Neuronal stem cell (in vitro differentiated cells): ENCODE measurements around the gene SERPINA6. TPM values are rescaled to one million over a fixed set of nuclear protein-coding genes. Genes with fewer than 3 reads are reported as not detected.

Source experiments
- DNase-seq: peaks from one replicate; pipeline ENCODE4 v3.0.0-alpha.2; 2013; ENCODE audit warnings: low spot score
- H2AFZ ChIP-seq: one replicate; pipeline ENCODE4 v1.6.1; 2013; ENCODE audit warnings: mild to moderate bottlenecking, low read length, inconsistent platforms
- H2AK5ac ChIP-seq: 2 replicates; pipeline ENCODE4 v1.6.1; 2013; ENCODE audit warnings: low read depth, mild to moderate bottlenecking, inconsistent platforms, low read length, moderate library complexity, mixed read lengths
- H2BK120ac ChIP-seq: 2 replicates; pipeline ENCODE4 v1.6.1; 2013; ENCODE audit warnings: low read depth, mild to moderate bottlenecking, inconsistent platforms, low read length, moderate library complexity, mixed read lengths
- H2BK12ac ChIP-seq: one replicate; pipeline ENCODE4 v1.6.1; 2013; ENCODE audit warnings: low read length, inconsistent platforms
- H2BK15ac ChIP-seq: 2 replicates; pipeline ENCODE4 v1.6.1; 2013; ENCODE audit warnings: mild to moderate bottlenecking, low read length, inconsistent platforms, mixed read lengths
- H2BK5ac ChIP-seq: one replicate; pipeline ENCODE4 v1.6.1; 2013; ENCODE audit warnings: inconsistent platforms, mild to moderate bottlenecking, low read length, moderate library complexity
- H3K14ac ChIP-seq: one replicate; pipeline ENCODE4 v1.6.1; 2013; ENCODE audit warnings: low read length, inconsistent platforms
- H3K18ac ChIP-seq: 2 replicates; pipeline ENCODE4 v1.6.1; 2013; ENCODE audit warnings: low read length, inconsistent platforms
- H3K23ac ChIP-seq: 2 replicates; pipeline ENCODE4 v1.6.1; 2013; ENCODE audit warnings: low read depth, mild to moderate bottlenecking, mixed read lengths, low read length, inconsistent platforms; ENCODE audit not compliant: poor library complexity
- H3K27ac ChIP-seq: replicated peaks from 3 replicates; pipeline ENCODE4 v1.5.1; 2013; ENCODE audit warnings: low read length, inconsistent platforms
- H3K27me3 ChIP-seq, 3 experiments: 2 replicates each; pipeline ENCODE4 v1.6.1; 2013; ENCODE audit warnings: low read length in 3 of 3, mild to moderate bottlenecking in 2 of 3, inconsistent platforms in 1 of 3, low read depth in 1 of 3, mixed read lengths in 1 of 3, moderate library complexity in 1 of 3; ENCODE audit not compliant: control insufficient read depth in 3 of 3, insufficient read depth in 3 of 3
- H3K36me3 ChIP-seq, 2 donors: replicated peaks in 1 of 2; 2 replicates each; pipeline ENCODE4 v1.6.1; 2013; ENCODE audit warnings: low read length in 2 of 2; ENCODE audit not compliant: control insufficient read depth in 2 of 2, insufficient read depth in 2 of 2
- H3K4ac ChIP-seq: 2 replicates; pipeline ENCODE4 v1.6.1; 2013; ENCODE audit warnings: inconsistent platforms, mild to moderate bottlenecking, low read length, moderate library complexity
- H3K4me1 ChIP-seq, 2 donors: 1 replicate in 1 of 2; 2 replicates in 1 of 2; pipeline ENCODE4 v1.6.1; 2013; ENCODE audit warnings: low read length in 2 of 2, low read depth in 1 of 2; ENCODE audit not compliant: control insufficient read depth in 2 of 2, insufficient read depth in 1 of 2
- H3K4me2 ChIP-seq: one replicate; pipeline ENCODE4 v1.6.1; 2013; ENCODE audit warnings: mild to moderate bottlenecking, low read length, inconsistent platforms; ENCODE audit not compliant: insufficient read depth, poor library complexity, severe bottlenecking
- H3K4me3 ChIP-seq, 2 donors: 2 replicates each; pipeline ENCODE4 v1.5.1; 2013; ENCODE audit warnings: low read length in 2 of 2, mild to moderate bottlenecking in 2 of 2, inconsistent platforms in 1 of 2, moderate library complexity in 1 of 2
- H3K79me1 ChIP-seq: one replicate; pipeline ENCODE4 v1.6.1; 2013; ENCODE audit warnings: low read depth, mild to moderate bottlenecking, inconsistent platforms, low read length, moderate library complexity
- H3K9ac ChIP-seq: one replicate; pipeline ENCODE4 v1.6.1; 2013; ENCODE audit warnings: mild to moderate bottlenecking, low read depth, low read length, inconsistent platforms; ENCODE audit not compliant: poor library complexity
- H3K9me3 ChIP-seq, 2 donors: replicated peaks in 1 of 2; 2 replicates each; pipeline versions ENCODE3 to v1.6.1; 2013; ENCODE audit warnings: low read length in 2 of 2, mild to moderate bottlenecking in 2 of 2, inconsistent platforms in 1 of 2, low read depth in 1 of 2, mixed read lengths in 1 of 2, moderate library complexity in 1 of 2; ENCODE audit not compliant: control insufficient read depth in 2 of 2, insufficient read depth in 1 of 2
- H4K8ac ChIP-seq: one replicate; pipeline ENCODE4 v1.6.1; 2013; ENCODE audit warnings: low read depth, mild to moderate bottlenecking, inconsistent platforms, low read length, moderate library complexity
- H4K91ac ChIP-seq: one replicate; pipeline ENCODE4 v1.6.1; 2013; ENCODE audit warnings: low read length, low read depth, mild to moderate bottlenecking, inconsistent platforms; ENCODE audit not compliant: poor library complexity
- WGBS, 2 donors: extraction: QIAGEN DNeasy Blood & Tissue Kit; methylation state at CpG; one replicate each; pipeline ENCODE4 v1.1.7; 2013; ENCODE audit warnings: missing lambda C conversion rate in 2 of 2, mixed read lengths in 1 of 2; ENCODE audit not compliant: insufficient read length in 2 of 2, insufficient replicate concordance in 1 of 2; ENCODE audit errors: extremely low coverage in 2 of 2; 5-methylcytosine and 5-hydroxymethylcytosine counted together
- polyA plus RNA-seq, 2 experiments: library from polyadenylated mRNA; stranded (reverse); fragments of 200-250 nt; gene quantifications; one replicate each; pipeline ENCODE4 v1.2.3, GENCODE V29; 2013

SERPINA6 gene, protein sequence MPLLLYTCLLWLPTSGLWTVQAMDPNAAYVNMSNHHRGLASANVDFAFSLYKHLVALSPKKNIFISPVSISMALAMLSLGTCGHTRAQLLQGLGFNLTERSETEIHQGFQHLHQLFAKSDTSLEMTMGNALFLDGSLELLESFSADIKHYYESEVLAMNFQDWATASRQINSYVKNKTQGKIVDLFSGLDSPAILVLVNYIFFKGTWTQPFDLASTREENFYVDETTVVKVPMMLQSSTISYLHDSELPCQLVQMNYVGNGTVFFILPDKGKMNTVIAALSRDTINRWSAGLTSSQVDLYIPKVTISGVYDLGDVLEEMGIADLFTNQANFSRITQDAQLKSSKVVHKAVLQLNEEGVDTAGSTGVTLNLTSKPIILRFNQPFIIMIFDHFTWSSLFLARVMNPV
- polyA plus RNA-seq (2013, experiment 1 of 2): not detected
- polyA plus RNA-seq (2013, experiment 2 of 2): not detected

DNA sequence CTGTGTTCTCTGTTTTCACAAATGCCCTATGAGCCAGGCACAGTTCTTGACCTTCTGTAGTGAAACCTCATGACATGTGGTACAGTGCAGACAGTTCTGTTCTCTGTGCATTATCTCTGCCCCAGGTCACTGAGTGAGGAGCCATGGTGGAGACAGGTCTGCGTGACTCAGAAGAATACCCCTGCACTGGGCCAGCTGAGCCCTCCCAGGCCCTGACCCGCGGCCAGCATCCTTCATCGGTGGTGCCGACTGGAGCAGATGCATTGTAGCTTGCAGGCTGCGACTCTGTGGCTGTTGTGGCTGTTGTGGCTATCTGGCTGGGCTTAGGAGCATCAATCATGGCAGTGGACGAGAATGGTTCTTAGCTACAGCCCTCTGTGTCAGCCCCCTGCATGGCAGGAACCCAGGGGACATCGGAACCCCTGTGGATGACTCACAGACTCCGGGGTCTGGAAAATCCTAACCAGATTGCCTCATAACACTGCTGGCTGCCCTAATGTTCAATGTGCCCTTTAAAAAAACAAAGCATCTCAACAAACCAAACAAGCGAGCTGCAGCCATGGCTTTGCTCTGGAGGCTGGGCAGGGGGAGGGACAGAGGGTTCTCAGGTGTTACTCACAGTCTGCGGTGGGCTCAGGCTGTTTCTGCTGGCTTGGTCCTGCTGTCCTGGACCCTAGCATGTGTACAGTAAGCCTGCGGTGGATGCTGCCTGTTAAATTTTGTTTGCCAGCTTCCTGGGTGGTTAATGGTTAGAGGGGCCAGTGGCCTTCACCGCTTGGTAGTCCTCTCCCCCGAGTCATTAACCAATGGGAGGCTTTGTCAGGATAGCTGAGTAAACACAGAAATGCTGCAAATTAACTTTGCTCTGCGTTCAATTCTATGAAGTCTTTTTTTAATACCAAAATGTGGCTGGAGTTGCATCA lies at the start of gene SERPINA6:
Gene SERPINA6 (minus strand): TSS at position 689 of the 923 bp plus-strand sequence. CDS start 8,688 bp downstream, outside the sequence.
- Histone ChIP-seq H2BK15ac (no peak within 1 kb of the TSS), H3K9me3 (no peaks in the 10 kb centered on the region), H2BK5ac (no peak within 1 kb of the TSS), H3K4me1 (peaks cover 0 to 2% of the 10 kb centered on the region in 2 donors), H3K23ac (no peak within 1 kb of the TSS), H3K79me1 (no peaks in the 10 kb centered on the region), H3K36me3 (no peaks in the 10 kb centered on the region), H4K91ac (no peak within 1 kb of the TSS), H3K4me2 (no peak within 1 kb of the TSS), H3K18ac (peak within 1 kb of the TSS; percentile 6), H3K14ac (no peak within 1 kb of the TSS), H3K4ac (no peak within 1 kb of the TSS), H3K4me3 (no peak within 1 kb of the TSS), H2BK120ac (no peak within 1 kb of the TSS), H2BK12ac (no peak within 1 kb of the TSS), H3K27ac (no peak within 1 kb of the TSS), H2AK5ac (peak within 1 kb of the TSS; percentile 42), H3K9ac (no peak within 1 kb of the TSS), H3K27me3 (no peaks in the 10 kb centered on the region), H4K8ac (no peak within 1 kb of the TSS), H2AFZ (peak within 1 kb of the TSS; percentile 3)
- no CpG with 5 or more reads among the region's 15 CpGs for WGBS, 2 donors
- DNase-seq: no peak

DNA sequence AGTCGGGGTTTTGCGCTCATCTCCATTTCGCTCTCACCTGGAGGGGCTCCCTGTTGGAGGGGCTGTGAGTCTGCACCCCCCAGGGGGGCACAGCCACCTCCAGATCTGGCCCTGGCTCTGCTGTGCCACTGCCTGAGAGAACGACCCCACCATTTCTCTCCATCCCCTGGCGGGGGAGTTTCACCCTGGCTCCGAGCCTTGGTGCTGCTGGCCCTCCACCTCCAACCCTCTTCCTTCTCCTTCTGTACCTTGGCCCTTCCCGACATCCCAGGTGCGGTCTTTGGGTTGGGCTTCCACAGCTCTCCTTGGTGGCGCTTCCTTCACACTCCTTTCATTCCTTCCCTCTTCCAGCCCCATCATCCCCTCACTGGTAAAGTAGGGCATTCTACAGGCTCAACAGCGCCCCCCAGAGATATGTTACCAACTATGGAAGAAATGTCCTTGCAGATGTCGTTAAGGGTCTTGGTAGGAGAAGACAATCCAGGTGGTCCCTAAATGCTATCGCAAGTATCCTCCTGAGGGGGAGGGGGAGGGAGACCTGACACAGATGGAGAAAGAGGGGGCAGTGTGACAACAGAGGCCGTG lies 49.0 kb upstream of the SERPINA6 start:
- H2BK15ac ChIP-seq: no peak overlapping the region
- no CpG with 5 or more reads among the region's 13 CpGs for whole genome bisulfite sequencing, 2 donors
- H4K8ac ChIP-seq: no peak overlapping the region

DNA sequence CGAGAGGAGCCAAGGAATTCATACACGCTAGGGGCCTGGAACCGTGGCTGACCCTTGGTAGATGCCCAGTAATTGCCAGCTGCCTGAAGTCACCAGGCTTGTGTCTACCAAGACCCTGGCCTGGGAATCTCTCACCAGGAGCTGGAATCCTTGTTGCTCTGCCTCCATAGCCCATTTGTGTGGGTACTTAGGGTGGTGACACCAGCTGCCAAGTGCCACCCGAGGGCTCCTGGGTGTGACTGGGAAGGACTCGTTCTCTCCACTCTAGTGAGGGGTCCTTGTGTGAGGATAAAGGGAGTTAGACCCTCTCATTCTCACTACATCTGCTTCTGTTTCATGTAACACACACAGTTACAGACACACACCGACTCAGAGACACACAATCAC lies 47.4 kb upstream of the SERPINA6 start:
- no CpG with 5 or more reads among the region's 6 CpGs for WGBS, 2 donors
- no peak overlapping the region for H3K14ac ChIP-seq

More for the DNA sequence above, 49.0 kb upstream of the SERPINA6 start:
- Histone ChIP-seq H3K9me3 (no peaks in the 10 kb centered on the region), H3K18ac (no peak overlapping the region), H4K91ac (no peak overlapping the region), H2BK5ac (no peak overlapping the region), H2BK12ac (no peak overlapping the region), H3K4me3 (no peak overlapping the region), H3K14ac (no peak overlapping the region), H3K79me1 (no peaks in the 10 kb centered on the region), H2AK5ac (peak overlapping the region; percentile 8), H3K9ac (no peak overlapping the region), H3K4ac (no peak overlapping the region), H3K36me3 (no peaks in the 10 kb centered on the region), H3K27ac (no peak overlapping the region), H3K23ac (no peak overlapping the region), H2AFZ (no peak overlapping the region), H2BK120ac (no peak overlapping the region), H3K4me1 (peaks cover 0 to 12% of the 10 kb centered on the region in 2 donors), H3K4me2 (no peak overlapping the region), H3K27me3 (no peaks in the 10 kb centered on the region)
- DNase-seq: no peak

More for the DNA sequence above, 47.4 kb upstream of the SERPINA6 start:
- Histone ChIP-seq H4K8ac (peak overlapping the region; percentile 27), H3K9me3 (no peaks in the 10 kb centered on the region), H3K4me1 (peaks cover 0 to 10% of the 10 kb centered on the region in 2 donors), H2BK120ac (no peak overlapping the region), H3K27me3 (no peaks in the 10 kb centered on the region), H3K27ac (no peak overlapping the region), H2BK5ac (no peak overlapping the region), H3K36me3 (no peaks in the 10 kb centered on the region), H3K23ac (no peak overlapping the region), H3K79me1 (no peaks in the 10 kb centered on the region), H3K4me2 (no peak overlapping the region), H3K4me3 (no peak overlapping the region), H3K18ac (no peak overlapping the region), H2AK5ac (no peak overlapping the region), H2AFZ (no peak overlapping the region), H2BK12ac (no peak overlapping the region), H2BK15ac (no peak overlapping the region), H4K91ac (no peak overlapping the region), H3K4ac (no peak overlapping the region), H3K9ac (no peak overlapping the region)
- DNase-seq: no peak
